H1 (cell line): ENCODE measurements around the gene ARRB1. TPM values are rescaled to one million over a fixed set of nuclear protein-coding genes. Genes with fewer than 3 reads are reported as not detected.
"Not testable (repeated sequence)": the region's sequence is repeated elsewhere in the genome, so short reads cannot be mapped to it uniquely, and the experiment has no call there.

Experiments
- CTCF ChIA-PET: fragments of 300-600 bp; sonication (Branson Sonifier 250); formaldehyde crosslinking; loops from one replicate; lab custom pipeline; 2021; ENCODE audit not compliant: partially characterized antibody; lab: Charles Lee
- POLR2A ChIA-PET: fragments of 300-600 bp; sonication (Branson Sonifier 250); formaldehyde crosslinking; loops from one replicate; lab custom pipeline; 2021; ENCODE audit warnings: inconsistent platforms; ENCODE audit not compliant: partially characterized antibody; lab: Charles Lee
- DNase-seq, 2 experiments: peaks; one replicate each; pipeline versions ENCODE4 v3.0.0 to v3.0.0-alpha.2; 2010 to 2022; ENCODE audit warnings: low spot score in 2 of 2, low read depth in 1 of 2, mixed read lengths in 1 of 2
- FAIRE-seq: peaks from 2 replicates; lab custom pipeline; 2011; peaks lifted over from hg19 to GRCh38; lab: Jason Lieb, UNC
- H2AFZ ChIP-seq: 2 replicates; pipeline ENCODE4 v1.8.1; 2012; ENCODE audit warnings: low read length, inconsistent platforms
- H2AK5ac ChIP-seq: 2 replicates; pipeline ENCODE4 v1.6.1; 2013; ENCODE audit warnings: low read depth, low read length
- H2BK120ac ChIP-seq: replicated peaks from 2 replicates; pipeline ENCODE3; 2013; ENCODE audit warnings: low read depth, low read length, inconsistent platforms
- H2BK12ac ChIP-seq: 2 replicates; pipeline ENCODE4 v1.6.1; 2013; ENCODE audit warnings: low read depth, low read length
- H2BK15ac ChIP-seq: 2 replicates; pipeline ENCODE4 v1.6.1; 2013; ENCODE audit warnings: low read length
- H2BK20ac ChIP-seq: 2 replicates; pipeline ENCODE4 v1.6.1; 2013; ENCODE audit warnings: low read length
- H2BK5ac ChIP-seq: 2 replicates; pipeline ENCODE4 v1.6.1; 2013; ENCODE audit warnings: low read depth, low read length
- H3K14ac ChIP-seq: 2 replicates; pipeline ENCODE4 v1.6.1; 2013; ENCODE audit warnings: inconsistent platforms; ENCODE audit not compliant: insufficient read length
- H3K18ac ChIP-seq: 2 replicates; pipeline ENCODE4 v1.6.1; 2013; ENCODE audit warnings: low read length; ENCODE audit errors: extremely low read depth
- H3K23ac ChIP-seq: 2 replicates; pipeline ENCODE4 v1.6.1; 2013; ENCODE audit warnings: inconsistent platforms; ENCODE audit not compliant: insufficient read length
- H3K23me2 ChIP-seq: 2 replicates; pipeline ENCODE4 v1.6.1; 2013; ENCODE audit warnings: low read depth, low read length
- H3K27ac ChIP-seq: 2 replicates; pipeline ENCODE4 v1.6.1; 2011; ENCODE audit warnings: low read depth, low read length, inconsistent platforms
- H3K27me3 ChIP-seq, 4 experiments: replicated peaks in 1 of 4; 1 replicate in 1 of 4; 2 replicates in 3 of 4; pipeline versions ENCODE4 v1.6.1 to v1.8.1; 2011 to 2013; ENCODE audit warnings: low read length in 3 of 4, mild to moderate bottlenecking in 3 of 4, inconsistent platforms in 2 of 4, mixed read lengths in 2 of 4, moderate library complexity in 1 of 4; ENCODE audit not compliant: control insufficient read depth in 3 of 4, insufficient read depth in 3 of 4; ENCODE audit errors: extremely low read depth in 1 of 4
- H3K36me3 ChIP-seq, 4 experiments: 2 replicates each; pipeline versions ENCODE4 v1.6.1 to v1.8.1; 2011 to 2013; ENCODE audit warnings: mild to moderate bottlenecking in 4 of 4, low read length in 3 of 4, moderate library complexity in 2 of 4, control low read depth in 1 of 4, inconsistent platforms in 1 of 4; ENCODE audit not compliant: insufficient read depth in 4 of 4, control insufficient read depth in 2 of 4
- H3K4ac ChIP-seq: replicated peaks from 2 replicates; pipeline ENCODE3; 2013; ENCODE audit warnings: low read length, low read depth, mixed read lengths, inconsistent platforms; ENCODE audit not compliant: insufficient read length
- H3K4me1 ChIP-seq, 4 experiments: replicated peaks in 1 of 4; 1 replicate in 1 of 4; 2 replicates in 3 of 4; pipeline versions ENCODE4 v1.6.1 to v1.8.1; 2011 to 2013; ENCODE audit warnings: low read length in 3 of 4, inconsistent platforms in 2 of 4, mixed read lengths in 1 of 4; ENCODE audit not compliant: insufficient read depth in 4 of 4, control insufficient read depth in 3 of 4
- H3K4me2 ChIP-seq, 2 experiments: 2 replicates each; pipeline versions ENCODE4 v1.6.1 to v1.8.1; 2011 to 2013; ENCODE audit warnings: low read depth in 2 of 2, low read length in 2 of 2, control low read depth in 1 of 2, inconsistent platforms in 1 of 2, mild to moderate bottlenecking in 1 of 2; ENCODE audit not compliant: insufficient read depth in 1 of 2
- H3K4me3 ChIP-seq, 4 experiments: fragments of 200-600, 300-600 bp in 1 of 4; sonication (generic), shearing (Covaris generic), sonication (Bioruptor Twin) in 1 of 4; 2 replicates each; pipeline versions ENCODE4 v1.5.1 to v1.8.1; 2011 to 2016; ENCODE audit warnings: low read length in 4 of 4, low read depth in 3 of 4, control low read depth in 2 of 4, inconsistent platforms in 2 of 4, mild to moderate bottlenecking in 2 of 4, mixed read lengths in 1 of 4, moderate library complexity in 1 of 4; ENCODE audit not compliant: insufficient read depth in 2 of 4; ENCODE audit errors: extremely low read depth in 1 of 4
- H3K56ac ChIP-seq: replicated peaks from 2 replicates; pipeline ENCODE3; 2013; ENCODE audit warnings: low read depth, mild to moderate bottlenecking, mixed read lengths, low read length, inconsistent platforms; ENCODE audit not compliant: insufficient read length
- H3K79me1 ChIP-seq: 2 replicates; pipeline ENCODE4 v1.6.1; 2013; ENCODE audit warnings: low read depth, low read length, control low read depth
- H3K79me2 ChIP-seq, 2 experiments: 2 replicates each; pipeline versions ENCODE4 v1.6.1 to v1.8.1; 2012 to 2013; ENCODE audit warnings: low read length in 2 of 2, mild to moderate bottlenecking in 2 of 2, inconsistent platforms in 1 of 2; ENCODE audit not compliant: insufficient read depth in 2 of 2, control insufficient read depth in 1 of 2
- H3K9ac ChIP-seq, 4 experiments: replicated peaks in 1 of 4; 1 replicate in 1 of 4; 2 replicates in 3 of 4; pipeline versions ENCODE4 v1.6.1 to v1.8.1; 2011 to 2013; ENCODE audit warnings: low read depth in 3 of 4, low read length in 3 of 4, control low read depth in 2 of 4, mild to moderate bottlenecking in 2 of 4, moderate library complexity in 2 of 4, inconsistent platforms in 1 of 4; ENCODE audit errors: extremely low read depth in 1 of 4
- H3K9me3 ChIP-seq, 2 experiments: 2 replicates each; pipeline versions ENCODE4 v1.6.1 to v1.8.1; 2012 to 2013; ENCODE audit warnings: mild to moderate bottlenecking in 2 of 2, moderate library complexity in 2 of 2, control low read depth in 1 of 2, inconsistent platforms in 1 of 2, low read depth in 1 of 2, low read length in 1 of 2, mixed read lengths in 1 of 2; ENCODE audit not compliant: insufficient read depth in 2 of 2
- H4K20me1 ChIP-seq, 2 experiments: replicated peaks in 1 of 2; 2 replicates each; pipeline versions ENCODE3 to v1.8.1; 2011 to 2013; ENCODE audit warnings: inconsistent platforms in 2 of 2, low read length in 2 of 2, mild to moderate bottlenecking in 1 of 2; ENCODE audit not compliant: insufficient read depth in 2 of 2, control insufficient read depth in 1 of 2
- H4K5ac ChIP-seq: 2 replicates; pipeline ENCODE4 v1.6.1; 2013; ENCODE audit warnings: low read length, low read depth, mixed read lengths, inconsistent platforms; ENCODE audit not compliant: insufficient read length
- H4K8ac ChIP-seq: 2 replicates; pipeline ENCODE4 v1.8.0; 2013; ENCODE audit warnings: mild to moderate bottlenecking, moderate library complexity, low read length, inconsistent platforms; ENCODE audit not compliant: insufficient read depth; ENCODE audit errors: extremely low read depth
- H4K91ac ChIP-seq: replicated peaks from 2 replicates; pipeline ENCODE3; 2013; ENCODE audit warnings: low read length, mixed read lengths, inconsistent platforms; ENCODE audit not compliant: insufficient read length
- WGBS, 2 experiments: shearing (Covaris generic) in 1 of 2; methylation state at CpG; one replicate each; pipeline versions ENCODE4 v1.1.6 to v1.1.7; 2013 to 2015; ENCODE audit warnings: low lambda C conversion rate in 2 of 2, mixed read lengths in 2 of 2, inconsistent platforms in 1 of 2, low coverage in 1 of 2, missing lambda C conversion rate in 1 of 2; ENCODE audit not compliant: insufficient replicate concordance in 2 of 2, insufficient coverage in 1 of 2, insufficient read length in 1 of 2; ENCODE audit errors: extremely low coverage in 1 of 2, missing lambda C conversion rate in 1 of 2; 5-methylcytosine and 5-hydroxymethylcytosine counted together
- polyA plus RNA-seq, 7 experiments: library from polyadenylated mRNA; depleted of rRNA in 3 of 7; stranded (reverse) in 5 of 7; unstranded in 2 of 7; fragments of >200 nt in 5 of 7; fragments of 200-250 nt in 2 of 7; gene quantifications; 1 replicate in 5 of 7; 2 replicates in 1 of 7; 4 replicates in 1 of 7; pipeline versions ENCODE4 v1.2.1 to v1.2.3, GENCODE V29; 2011 to 2013; ENCODE audit warnings: missing spikeins in 2 of 7, mixed read lengths in 2 of 7
- total RNA-seq: library from RNA; stranded (reverse); fragmentation: NEBNext Ultra II Directional; extraction: Animal tissue kit (Norgen Biotek cat#: 25700); gene quantifications from 2 replicates; pipeline ENCODE4 v1.2.1, GENCODE V29; 2021

The ARRB1 gene
- total and polyA plus RNA-seq, 2 of the 8 experiments (the other 6 are each of a cell fraction or from before 2014, with no cell fraction given) = 9.4 to 31.8 TPM

GRCh38 chr11:75331761-75332160 lies 19.7 kb downstream of the ARRB1 start:
- not testable (repeated sequence) for DNase-seq

More at GRCh38 chr11:75331761-75332160, 19.7 kb downstream of the ARRB1 start:
- Histone ChIP-seq H2BK15ac (0 out of 2 replicates have a peak overlapping the region, but pooled peaks have one; percentile 46), H2BK5ac (peak overlapping the region; percentile 97; the same call in 1 of the 2 replicates), H3K18ac (peak overlapping the region; percentile 62; the same call in 1 of the 2 replicates), H2AK5ac (0 out of 2 replicates have a peak overlapping the region, but pooled peaks have one; percentile 70), H4K91ac (peak overlapping the region; percentile 79), H2BK20ac (peak overlapping the region; percentile 97; the same call in 1 of the 2 replicates), H3K4me2 (peak overlapping the region in 1 of 2 experiments; percentile 28; a peak in 1 of 4 replicates), H2BK12ac (0 out of 2 replicates have a peak overlapping the region, but pooled peaks have one; percentile 75), H3K4me1 (peaks cover 0 to 14% (median 8%) of the 10 kb centered on the region in 4 experiments; a peak in 6 of 7 replicates), H3K9ac (0 out of 7 replicates have a peak overlapping the region, but pooled peaks of 1 of the 4 experiments have one; percentile 38)
- H3K27ac ChIP-seq, H3K9me3 ChIP-seq, H2AFZ ChIP-seq, H3K36me3 ChIP-seq, H3K4me3 ChIP-seq, H3K79me2 ChIP-seq, H3K14ac ChIP-seq, FAIRE-seq, H3K56ac ChIP-seq, H3K23ac ChIP-seq, H3K23me2 ChIP-seq, H3K79me1 ChIP-seq, H4K20me1 ChIP-seq, H3K27me3 ChIP-seq, H3K4ac ChIP-seq, H4K8ac ChIP-seq, H4K5ac ChIP-seq, H2BK120ac ChIP-seq: not testable (repeated sequence)
- ChIA-PET POLR2A (interaction anchor here (1.3 to 6.2 kb wide), 13 partner anchors 9 to 204 kb away, joined by 3 to 51 read pairs (median 12); partner anchors contain the start of gene ARRB1), CTCF (interaction anchor here (1.0 to 11.1 kb wide), 7 partner anchors 10 to 200 kb away, joined by 3 to 167 read pairs (median 4); partner anchors contain the start of gene TPBGL)
- WGBS, 2 experiments = 79% methylated on average over 9 of the region's 9 CpGs; no CpG with 5 or more reads in 1 of the 2 experiments
